ENCODE data around the gene SRSF2. TPM values are rescaled to one million over a fixed set of nuclear protein-coding genes. Genes with fewer than 3 reads are reported as not detected.
A peak's percentile ranks its signal among the peaks of the same experiment; 100 is the strongest.
"Not testable (repeated sequence)": the region's sequence is repeated elsewhere in the genome, so short reads cannot be mapped to it uniquely, and the experiment has no call there.

SRSF2 gene
- total and polyA plus RNA-seq, 4 experiments from 2014 or later = 67.6 to 330 (median 219) TPM

DNA sequence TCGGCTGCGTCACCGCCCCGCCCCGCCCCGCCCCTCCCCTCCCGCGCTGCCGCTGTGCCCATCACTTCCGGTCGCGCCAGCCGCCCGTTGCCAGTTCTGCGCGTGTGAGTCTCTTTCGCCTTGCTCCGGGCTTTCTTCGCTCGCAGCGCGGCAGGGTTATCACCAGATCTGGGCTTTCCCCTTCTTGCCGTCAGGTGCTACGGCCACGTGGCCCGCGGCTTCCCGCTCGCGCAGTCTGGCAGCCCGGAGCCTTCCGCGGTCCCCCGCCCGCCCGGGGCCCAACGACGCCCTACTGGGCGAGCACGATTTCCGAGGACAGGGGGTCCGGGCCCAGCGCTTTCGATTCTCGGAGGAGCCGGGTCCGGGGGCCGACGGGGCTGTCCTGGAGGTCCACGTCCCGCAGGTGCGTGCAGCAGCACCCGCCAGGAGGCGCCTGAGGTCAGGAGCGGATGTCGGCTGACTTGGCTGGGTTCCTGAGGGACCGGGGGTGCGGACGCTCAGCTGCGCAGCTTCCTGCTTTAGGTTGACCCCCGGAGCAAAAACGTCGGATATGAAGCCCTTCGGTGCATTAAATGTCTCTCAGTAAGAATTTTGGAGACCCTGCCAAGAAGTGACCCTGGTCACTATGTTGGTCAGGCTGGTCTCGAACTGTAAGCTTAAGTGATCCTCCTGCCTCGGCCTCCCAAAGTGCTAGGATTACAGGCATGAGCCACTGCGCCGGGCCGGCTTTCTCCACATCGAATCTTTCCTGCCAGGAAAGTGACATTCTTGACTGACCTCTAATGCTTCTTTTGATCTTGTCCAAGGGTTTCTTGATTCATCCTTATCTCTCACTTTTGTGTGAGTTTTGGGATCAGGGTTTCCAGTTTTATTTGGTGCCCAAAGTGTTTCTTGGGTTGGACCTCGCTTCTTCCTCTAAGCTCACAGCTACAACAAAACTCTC, 10.1 kb downstream of the SRSF2 start, which contains the start of gene METTL23:
Gene METTL23 (plus strand): TSS at position 64 of the 943 bp plus-strand sequence. CDS start 2,872 bp downstream, outside the sequence.
- Histone ChIP-seq H3K9me3 (ENCODE audit: control insufficient read depth in 1 of 2, low read length in 2 of 2) (no peaks in the 10 kb centered on the region), H3K27ac (ENCODE audit: low read depth, low read length) (peak within 1 kb of the TSS; percentile 97), H3K4me1 (ENCODE audit: insufficient read depth, low read length) (peaks cover 75% of the 10 kb centered on the region), H3K27me3 (ENCODE audit: insufficient read depth, low read length) (no peaks in the 10 kb centered on the region), H3K4me3 (ENCODE audit: low read length in 2 of 2) (peak within 1 kb of the TSS; percentile 52 to 95), H3K36me3 (ENCODE audit: insufficient read depth, low read length) (peaks cover 40% of the 10 kb centered on the region)
- H3K27ac Mint-ChIP-seq = peak within 1 kb of the TSS; percentile 98 to 100 (median 99)
- H3K4me1 Mint-ChIP-seq = peaks cover 25 to 76% (median 51%) of the 10 kb centered on the region in 4 donors
- peaks cover 8 to 59% of the 10 kb centered on the region in 2 donors for H3K36me3 Mint-ChIP-seq
- POLR2A ChIA-PET (ENCODE audit: partially characterized antibody) = interaction anchor here (0.6 to 9.5 kb wide), 27 partner anchors 8 to 1231 kb away, joined by 3 to 283 read pairs (median 5); partner anchors contain the start of genes MFSD11, MXRA7, RHBDF2 and SRSF2
- H3K9me3 Mint-ChIP-seq = no peaks in the 10 kb centered on the region
- H3K27me3 Mint-ChIP-seq = no peaks in the 10 kb centered on the region
- CTCF ChIA-PET (ENCODE audit: partially characterized antibody) = interaction anchor here (0.7 to 6.3 kb wide), 15 partner anchors 8 to 413 kb away, joined by 3 to 54 read pairs (median 4); partner anchors contain the start of genes MFSD11 and SRSF2
- H3K4me3 Mint-ChIP-seq = peak within 1 kb of the TSS; percentile 94 to 99 (median 97)
- intact Hi-C loops (cut with micrococcal nuclease) = loop anchor here (1.0 to 5.0 kb wide), 6 partner anchors 10 to 210 kb away; partner anchors contain the start of gene SRSF2
- peak in 4 of 5 donors; percentile 93 to 96 (median 95) for DNase-seq

DNA sequence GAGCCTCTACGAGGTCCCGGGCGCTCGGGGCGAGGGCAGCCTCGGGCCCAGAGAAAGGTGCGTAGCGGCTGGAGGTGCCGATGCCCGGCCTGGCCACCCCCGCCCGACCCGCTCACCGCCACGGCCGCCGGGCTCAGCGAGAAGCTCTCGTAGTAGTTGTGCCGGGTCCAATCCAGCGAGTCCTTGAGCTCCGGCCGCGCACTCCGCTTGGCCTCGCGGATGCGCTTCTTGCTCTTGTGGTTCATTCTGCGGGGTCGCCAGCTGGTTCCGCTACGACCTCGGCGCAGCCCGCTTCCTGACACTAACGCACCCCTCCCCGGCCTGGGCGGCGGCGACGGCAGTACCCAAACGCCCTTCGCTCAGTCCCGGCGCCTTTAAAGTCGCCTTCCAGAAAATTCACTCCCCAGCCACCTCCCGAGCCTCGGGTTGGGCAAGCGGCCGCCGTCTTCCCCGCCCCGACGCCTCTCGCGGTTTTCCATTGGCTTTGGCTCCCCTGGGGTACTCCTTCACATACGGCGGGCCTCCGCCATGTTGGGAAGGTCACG, 10.8 kb downstream of the SRSF2 start, which contains the start of gene JMJD6:
Gene JMJD6 (minus strand): TSS at position 376 of the 545 bp plus-strand sequence. CDS start 131 bp downstream, at position 245.
- H3K4me1 ChIP-seq (ENCODE audit: insufficient read depth, low read length) = peaks cover 71% of the 10 kb centered on the region
- H3K36me3 ChIP-seq (ENCODE audit: insufficient read depth, low read length) = peaks cover 42% of the 10 kb centered on the region
- peaks cover 24 to 76% (median 51%) of the 10 kb centered on the region in 4 donors for H3K4me1 Mint-ChIP-seq

DNA sequence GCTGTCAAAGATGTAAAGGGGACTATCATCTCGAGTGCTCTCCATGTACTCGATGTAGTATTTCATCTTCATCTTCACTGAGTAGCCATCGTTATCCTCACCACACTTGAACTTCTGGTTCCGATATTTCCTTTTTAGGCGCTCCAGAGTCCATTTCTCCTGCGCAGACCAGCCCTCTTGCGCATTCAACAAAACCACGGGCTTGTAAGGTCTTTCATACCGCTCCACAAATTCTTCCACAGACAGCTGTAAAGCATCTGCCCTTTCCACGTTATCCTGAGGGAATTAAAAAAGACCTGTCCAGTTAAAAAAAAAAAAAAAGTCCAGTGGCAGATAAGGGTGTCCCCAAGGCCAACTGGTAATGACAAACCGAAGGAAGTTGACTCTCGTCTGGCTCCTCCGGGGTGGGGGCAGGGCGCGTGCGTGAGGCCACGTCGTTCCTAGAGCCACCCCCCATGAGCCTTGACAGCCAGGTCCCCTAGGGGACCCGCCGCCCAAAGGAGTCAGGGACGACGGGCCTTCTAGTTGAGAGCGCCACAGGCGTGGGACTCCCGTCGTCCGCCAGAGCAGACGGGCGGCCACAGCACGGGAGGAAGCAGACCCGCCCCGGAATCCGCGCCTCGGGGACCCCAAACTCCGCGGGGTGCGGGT, 11.4 kb downstream of the SRSF2 start:
- Mint-ChIP-seq H3K9me3 (no peaks in the 10 kb centered on the region), H3K4me3 (peak overlapping the region; percentile 93 to 99 (median 96)), H3K36me3 (peaks cover 21 to 61% of the 10 kb centered on the region in 2 donors), H3K4me1 (peaks cover 26 to 76% (median 50%) of the 10 kb centered on the region in 4 donors), H3K27ac (peak overlapping the region; percentile 94 to 98 (median 97)), H3K27me3 (no peaks in the 10 kb centered on the region)
- Histone ChIP-seq H3K27ac (ENCODE audit: low read depth, low read length) (peak overlapping the region; percentile 97), H3K27me3 (ENCODE audit: insufficient read depth, low read length) (no peaks in the 10 kb centered on the region), H3K9me3 (ENCODE audit: control insufficient read depth in 1 of 2, low read length in 2 of 2) (no peaks in the 10 kb centered on the region), H3K36me3 (ENCODE audit: insufficient read depth, low read length) (peaks cover 44% of the 10 kb centered on the region), H3K4me3 (ENCODE audit: low read length in 2 of 2) (peak overlapping the region; percentile 52 to 76), H3K4me1 (ENCODE audit: insufficient read depth, low read length) (peaks cover 72% of the 10 kb centered on the region)
- DNase-seq = peak; percentile 66 to 83 (median 70)
- ChIA-PET CTCF (ENCODE audit: partially characterized antibody) (interaction anchor here (0.7 to 6.3 kb wide), 5 partner anchors 11 to 1209 kb away, joined by 3 to 54 read pairs (median 4); partner anchors contain the start of gene TSEN54), POLR2A (ENCODE audit: partially characterized antibody) (interaction anchor here (0.6 to 9.5 kb wide), 17 partner anchors 10 to 1233 kb away, joined by 3 to 283 read pairs (median 8); partner anchors contain the start of genes MFSD11, MXRA7, RHBDF2 and SRSF2)
- intact Hi-C loops (cut with micrococcal nuclease) = loop anchor here (1.0 to 5.0 kb wide), 6 partner anchors 12 to 208 kb away; partner anchors contain the start of gene SRSF2

More for the DNA sequence above, 10.8 kb downstream of the SRSF2 start, which contains the start of gene JMJD6:
- peaks cover 16 to 59% of the 10 kb centered on the region in 2 donors for H3K36me3 Mint-ChIP-seq
- H3K27me3 ChIP-seq (ENCODE audit: insufficient read depth, low read length) = no peaks in the 10 kb centered on the region
- H3K27ac ChIP-seq (ENCODE audit: low read depth, low read length) = peak within 1 kb of the TSS; percentile 97
- H3K4me3 ChIP-seq (ENCODE audit: low read length in 2 of 2) = peak within 1 kb of the TSS; percentile 52 to 95
- H3K27ac Mint-ChIP-seq = peak within 1 kb of the TSS; percentile 98 to 100 (median 99)
- intact Hi-C loops (cut with micrococcal nuclease) = loop anchor here (1.0 to 5.0 kb wide), 6 partner anchors 11 to 209 kb away; partner anchors contain the start of gene SRSF2
- no peaks in the 10 kb centered on the region for H3K9me3 ChIP-seq (ENCODE audit: control insufficient read depth in 1 of 2, low read length in 2 of 2)
- peak in 1 of 5 donors; percentile 98 for DNase-seq
- CTCF ChIA-PET (ENCODE audit: partially characterized antibody) = interaction anchor here (0.7 to 6.3 kb wide), 7 partner anchors 9 to 356 kb away, joined by 3 to 54 read pairs (median 4); partner anchors contain the start of gene SRSF2
- no peaks in the 10 kb centered on the region for H3K9me3 Mint-ChIP-seq
- H3K4me3 Mint-ChIP-seq = peak within 1 kb of the TSS; percentile 94 to 99 (median 97)
- POLR2A ChIA-PET (ENCODE audit: partially characterized antibody) = interaction anchor here (0.6 to 9.5 kb wide), 17 partner anchors 11 to 1232 kb away, joined by 3 to 283 read pairs (median 9); partner anchors contain the start of genes MFSD11, MXRA7, RHBDF2 and SRSF2
- no peaks in the 10 kb centered on the region for H3K27me3 Mint-ChIP-seq

DNA sequence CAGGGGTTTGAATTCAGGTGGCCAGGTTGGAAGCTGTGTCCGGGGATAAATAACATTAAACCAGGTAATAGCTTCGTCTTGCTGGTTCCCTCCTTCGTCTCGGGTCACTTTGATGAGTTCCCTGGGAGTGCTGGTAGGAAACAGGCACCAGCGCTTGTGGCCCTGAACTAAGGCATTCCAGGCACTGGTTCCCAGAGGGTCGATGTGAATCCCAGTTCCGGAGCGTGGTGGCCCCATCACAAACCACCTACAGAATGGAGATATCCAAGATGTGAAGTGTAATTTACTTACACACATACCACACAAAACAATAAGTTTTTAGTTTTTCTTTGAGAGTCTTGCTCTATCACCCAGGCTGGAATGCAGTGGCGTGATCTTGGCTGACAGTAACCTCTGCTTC, 13.3 kb downstream of the SRSF2 start:
- H3K36me3 ChIP-seq (ENCODE audit: insufficient read depth, low read length) = peaks cover 56% of the 10 kb centered on the region
- ChIA-PET CTCF (ENCODE audit: partially characterized antibody) (interaction anchor here (2.0 to 6.3 kb wide), 2 partner anchors 10 to 100 kb away, joined by 5 to 54 read pairs; no protein-coding TSS in a partner anchor), POLR2A (ENCODE audit: partially characterized antibody) (interaction anchor here (1.3 to 9.5 kb wide), 2 partner anchors 10 to 14 kb away, joined by 6 to 283 read pairs; partner anchors contain the start of genes MFSD11 and SRSF2)
- H3K4me3 Mint-ChIP-seq = peak overlapping the region in 4 of 8 donors; percentile 31 to 97 (median 44)
- DNase-seq = no peak
- H3K4me1 Mint-ChIP-seq = peaks cover 20 to 66% (median 43%) of the 10 kb centered on the region in 4 donors
- peak overlapping the region in 2 of 7 donors; percentile 55 to 98 for H3K27ac Mint-ChIP-seq
- H3K9me3 Mint-ChIP-seq = no peaks in the 10 kb centered on the region
- H3K27me3 Mint-ChIP-seq = no peaks in the 10 kb centered on the region
- no peak overlapping the region for H3K4me3 ChIP-seq (ENCODE audit: low read length in 2 of 2)
- no peaks in the 10 kb centered on the region for H3K9me3 ChIP-seq (ENCODE audit: control insufficient read depth in 1 of 2, low read length in 2 of 2)
- no peaks in the 10 kb centered on the region for H3K27me3 ChIP-seq (ENCODE audit: insufficient read depth, low read length)
- intact Hi-C loops (cut with micrococcal nuclease) = no loop called here
- H3K36me3 Mint-ChIP-seq = peaks cover 37 to 69% of the 10 kb centered on the region in 2 donors
- H3K4me1 ChIP-seq (ENCODE audit: insufficient read depth, low read length) = peaks cover 55% of the 10 kb centered on the region
- H3K27ac ChIP-seq (ENCODE audit: low read depth, low read length) = no peak overlapping the region

DNA sequence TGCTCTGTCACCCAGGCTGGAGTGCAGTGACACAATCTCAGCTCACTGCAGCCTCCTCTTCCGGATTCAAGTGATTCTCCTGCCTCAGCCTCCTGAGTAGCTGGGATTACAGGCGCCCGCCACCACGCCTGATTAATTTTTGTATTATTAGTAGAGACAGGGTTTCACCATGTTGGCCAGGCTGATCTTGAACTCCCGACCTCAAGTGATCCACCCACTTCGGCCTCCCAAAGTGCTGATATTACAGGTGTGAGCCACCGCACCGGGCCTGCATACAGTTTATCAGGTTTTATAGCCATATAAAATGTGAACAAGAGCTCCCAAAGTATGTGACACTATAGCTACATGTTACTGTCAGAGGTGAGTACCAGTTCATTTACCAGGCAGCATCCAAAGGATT, 14.2 kb downstream of the SRSF2 start:
- H3K27ac ChIP-seq (ENCODE audit: low read depth, low read length); H3K27me3 ChIP-seq (ENCODE audit: insufficient read depth, low read length); DNase-seq; H3K9me3 Mint-ChIP-seq; H3K9me3 ChIP-seq (ENCODE audit: control insufficient read depth in 1 of 2, low read length in 2 of 2); H3K27me3 Mint-ChIP-seq; intact Hi-C loops (cut with micrococcal nuclease); H3K4me3 ChIP-seq (ENCODE audit: low read length in 2 of 2): not testable (repeated sequence)
- peaks cover 18 to 62% (median 41%) of the 10 kb centered on the region in 4 donors for H3K4me1 Mint-ChIP-seq
- peak overlapping the region in 5 of 7 donors; percentile 17 to 98 (median 68) for H3K27ac Mint-ChIP-seq
- CTCF ChIA-PET (ENCODE audit: partially characterized antibody) = interaction anchor here (2.0 to 6.3 kb wide), 2 partner anchors 9 to 99 kb away, joined by 5 to 54 read pairs; no protein-coding TSS in a partner anchor
- peak overlapping the region in 5 of 8 donors; percentile 32 to 51 (median 40) for H3K4me3 Mint-ChIP-seq
- peaks cover 46% of the 10 kb centered on the region for H3K4me1 ChIP-seq (ENCODE audit: insufficient read depth, low read length)
- POLR2A ChIA-PET (ENCODE audit: partially characterized antibody) = interaction anchor here (1.3 to 9.5 kb wide), 2 partner anchors 9 to 15 kb away, joined by 6 to 283 read pairs; partner anchors contain the start of genes MFSD11 and SRSF2
- H3K36me3 Mint-ChIP-seq = peaks cover 46 to 77% of the 10 kb centered on the region in 2 donors
- H3K36me3 ChIP-seq (ENCODE audit: insufficient read depth, low read length) = peaks cover 64% of the 10 kb centered on the region

DNA sequence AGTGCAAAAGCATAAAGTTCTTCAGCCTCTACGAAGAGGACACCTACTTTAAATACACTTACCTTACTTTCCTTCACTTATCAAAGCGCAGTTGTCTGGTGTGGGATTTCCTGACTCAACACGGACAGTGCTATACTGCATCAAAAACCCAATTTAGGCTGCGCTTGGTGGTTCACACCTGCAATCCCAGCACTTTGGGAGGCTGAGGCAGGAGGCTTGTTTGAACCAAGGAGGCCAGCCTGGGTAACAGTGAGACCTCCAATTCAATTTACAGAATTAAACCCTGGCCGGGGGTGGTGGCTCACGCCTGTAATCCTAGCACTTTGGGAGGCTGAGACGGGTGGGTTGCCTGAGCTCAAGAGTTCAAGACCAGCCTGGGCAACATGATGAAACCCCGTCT, 14.9 kb downstream of the SRSF2 start:
- Mint-ChIP-seq H3K4me1 (peaks cover 14 to 55% (median 35%) of the 10 kb centered on the region in 4 donors), H3K9me3 (no peaks in the 10 kb centered on the region), H3K36me3 (peaks cover 46 to 73% of the 10 kb centered on the region in 2 donors)

More for the DNA sequence above, 14.9 kb downstream of the SRSF2 start:
- H3K4me3 ChIP-seq (ENCODE audit: low read length in 2 of 2) = no peak overlapping the region
- DNase-seq = no peak
- Mint-ChIP-seq H3K27ac (peak overlapping the region in 2 of 7 donors; percentile 59 to 79), H3K27me3 (no peaks in the 10 kb centered on the region), H3K4me3 (peak overlapping the region in 1 of 8 donors; percentile 31)
- H3K27me3 ChIP-seq (ENCODE audit: insufficient read depth, low read length) = no peaks in the 10 kb centered on the region
- POLR2A ChIA-PET (ENCODE audit: partially characterized antibody) = interaction anchor here (9.5 kb wide), 1 partner anchor 16 kb away, joined by 283 read pairs; the partner anchor contains the start of genes MFSD11 and SRSF2
- peaks cover 41% of the 10 kb centered on the region for H3K4me1 ChIP-seq (ENCODE audit: insufficient read depth, low read length)
- intact Hi-C loops (cut with micrococcal nuclease) = no loop called here
- CTCF ChIA-PET (ENCODE audit: partially characterized antibody) = interaction anchor here (1.0 kb wide), 1 partner anchor 199 kb away, joined by 3 read pairs; no protein-coding TSS in a partner anchor
- H3K36me3 ChIP-seq (ENCODE audit: insufficient read depth, low read length) = peaks cover 67% of the 10 kb centered on the region
- H3K27ac ChIP-seq (ENCODE audit: low read depth, low read length) = no peak overlapping the region
- no peaks in the 10 kb centered on the region for H3K9me3 ChIP-seq (ENCODE audit: control insufficient read depth in 1 of 2, low read length in 2 of 2)
